Endothelial cell of umbilical vein (primary cell): ENCODE results near the gene NT5C3A. TPM values are rescaled to one million over a fixed set of nuclear protein-coding genes. Genes with fewer than 3 reads are reported as not detected.

Experiments
- BruUV-seq: library from RNA; stranded (reverse); fragments of 400-500 nt; replicated peaks from 2 replicates; lab custom pipeline; 2021; lab: Mats Ljungman, UMichigan
- CTCF ChIA-PET: fragments of 300-600, 350-600 bp; sonication (Branson Sonifier 250); formaldehyde crosslinking; loops from one replicate; lab custom pipeline; 2021; ENCODE audit warnings: antibody characterized with exemption, inconsistent platforms; lab: Charles Lee
- POLR2A ChIA-PET: fragments of 300-600, 350-600 bp; sonication (Branson Sonifier 250); formaldehyde crosslinking; loops from one replicate; lab custom pipeline; 2021; ENCODE audit warnings: antibody characterized with exemption, inconsistent platforms; lab: Charles Lee
- DNase-seq: peaks from one replicate; pipeline ENCODE4 v3.0.0-alpha.2; 2011; ENCODE audit warnings: low read depth, low spot score
- FAIRE-seq: peaks from 2 replicates; lab custom pipeline; 2011; peaks lifted over from hg19 to GRCh38; lab: Jason Lieb, UNC
- H2AFZ ChIP-seq: 2 replicates; pipeline ENCODE4 v1.6.0; 2012; ENCODE audit warnings: low read depth, low read length, control low read depth, inconsistent platforms
- H3K27ac ChIP-seq: 2 replicates; pipeline ENCODE4 v1.5.1; 2011; ENCODE audit warnings: low read depth, mild to moderate bottlenecking, control low read depth, low read length, moderate library complexity; ENCODE audit not compliant: insufficient read depth
- H3K27me3 ChIP-seq, 2 experiments: 2 replicates each; pipeline versions ENCODE4 v1.6.0 to v1.6.1; 2011; ENCODE audit warnings: low read length in 2 of 2, mixed read lengths in 1 of 2; ENCODE audit not compliant: control insufficient read depth in 2 of 2, insufficient read depth in 2 of 2
- H3K36me3 ChIP-seq, 2 experiments: 2 replicates in 1 of 2; 3 replicates in 1 of 2; pipeline ENCODE4 v1.5.1; 2011; ENCODE audit warnings: low read length in 2 of 2, mild to moderate bottlenecking in 1 of 2, moderate library complexity in 1 of 2; ENCODE audit not compliant: control insufficient read depth in 2 of 2, insufficient read depth in 2 of 2; ENCODE audit errors: extremely low read depth in 1 of 2
- H3K4me1 ChIP-seq: 3 replicates; pipeline ENCODE4 v1.5.1; 2011; ENCODE audit warnings: mild to moderate bottlenecking, low read length; ENCODE audit not compliant: control insufficient read depth, insufficient read depth; ENCODE audit errors: extremely low read depth
- H3K4me2 ChIP-seq: 2 replicates; pipeline ENCODE4 v1.6.1; 2011; ENCODE audit warnings: low read length, control low read depth, mixed read lengths; ENCODE audit not compliant: insufficient read depth
- H3K4me3 ChIP-seq, 3 experiments: fragments of 200-600 bp in 1 of 3; sonication (generic), shearing (Covaris generic) in 1 of 3; replicated peaks in 1 of 3; 2 replicates each; pipeline ENCODE4 v1.5.1; 2011 to 2016; ENCODE audit warnings: control low read depth in 3 of 3, low read length in 3 of 3, mild to moderate bottlenecking in 2 of 3, inconsistent platforms in 1 of 3, low read depth in 1 of 3, moderate library complexity in 1 of 3; ENCODE audit not compliant: insufficient read depth in 1 of 3
- H3K79me2 ChIP-seq: 2 replicates; pipeline ENCODE4 v1.6.0; 2012; ENCODE audit warnings: low read length, inconsistent platforms; ENCODE audit not compliant: control insufficient read depth, insufficient read depth
- H3K9ac ChIP-seq: replicated peaks from 2 replicates; pipeline ENCODE3; 2011; ENCODE audit warnings: low read length, control low read depth; ENCODE audit not compliant: insufficient read depth; ENCODE audit errors: extremely low read depth
- H3K9me1 ChIP-seq: replicated peaks from 3 replicates; pipeline ENCODE4 v1.6.0; 2011; ENCODE audit warnings: mild to moderate bottlenecking, low read length; ENCODE audit not compliant: control insufficient read depth, insufficient read depth; ENCODE audit errors: extremely low read depth
- H3K9me3 ChIP-seq: replicated peaks from 2 replicates; pipeline ENCODE4 v1.5.1; 2012; ENCODE audit warnings: low read length, inconsistent platforms; ENCODE audit not compliant: control insufficient read depth, insufficient read depth
- H4K20me1 ChIP-seq: replicated peaks from 2 replicates; pipeline ENCODE3; 2011; ENCODE audit warnings: mild to moderate bottlenecking, low read length; ENCODE audit not compliant: control insufficient read depth, insufficient read depth; ENCODE audit errors: extremely low read depth
- EZH2 ChIP-seq: IDR thresholded peaks from 2 replicates; pipeline ENCODE4 v1.6.1; 2012; ENCODE audit warnings: borderline replicate concordance, low read depth, mild to moderate bottlenecking, moderate library complexity, low read length, inconsistent platforms; ENCODE audit not compliant: severe bottlenecking
- FOS ChIP-seq: IDR thresholded peaks from 2 replicates; pipeline ENCODE4 v1.6.1; 2011; ENCODE audit warnings: mild to moderate bottlenecking, low read length, moderate library complexity, borderline replicate concordance; ENCODE audit not compliant: insufficient read depth
- GATA2 ChIP-seq: IDR thresholded peaks from 2 replicates; pipeline ENCODE4 v1.7.0; 2011; ENCODE audit warnings: low read depth, mild to moderate bottlenecking, moderate library complexity, mixed read lengths, low read length; ENCODE audit not compliant: insufficient read length, insufficient read depth
- MYC ChIP-seq: IDR thresholded peaks from one replicate; pipeline ENCODE4 v1.6.1; 2011; ENCODE audit warnings: mild to moderate bottlenecking, low read depth, low read length
- POLR2A ChIP-seq: IDR thresholded peaks from 2 replicates; pipeline ENCODE4 v1.6.1; 2012; ENCODE audit warnings: low read depth, mild to moderate bottlenecking, control low read depth, low read length
- POLR2AphosphoS5 ChIP-seq: IDR thresholded peaks from 2 replicates; pipeline ENCODE4 v1.6.1; 2012; ENCODE audit warnings: low read depth, mild to moderate bottlenecking, control low read depth, low read length, moderate library complexity; ENCODE audit not compliant: insufficient read depth
- dilution Hi-C: fragments of 300-500 bp; cut with MboI; formaldehyde crosslinking; loops from one replicate; pipeline ENCODE4 v1.15.0; 2019; ENCODE audit warnings: low sequenced_read_pairs; ENCODE audit not compliant: extremely low pct_ligation_motif_present
- intact Hi-C: fragments of 100-400 bp; cut with micrococcal nuclease; formaldehyde crosslinking; loops from one replicate; pipeline ENCODE4 v1.10.0; 2022
- polyA plus RNA-seq, 4 experiments: library from polyadenylated mRNA; depleted of rRNA in 3 of 4; stranded (reverse) in 3 of 4; unstranded in 1 of 4; fragments of >200 nt; gene quantifications; 2 replicates each; pipeline versions ENCODE4 v1.2.1 to v1.2.3, GENCODE V29; 2011 to 2012; ENCODE audit warnings: missing spikeins in 1 of 4
- total RNA-seq: library from RNA; stranded (reverse); gene quantifications from 2 replicates; pipeline ENCODE4 v1.2.3, GENCODE V29; 2021
- TF ChIP-seq, protein P1 (sequence below), 2 donors: IDR thresholded peaks; 1 replicate in 1 of 2; 2 replicates in 1 of 2; pipeline ENCODE4 v1.5.1; 2011; ENCODE audit warnings: low read length in 2 of 2, mild to moderate bottlenecking in 2 of 2, moderate library complexity in 2 of 2, control low read depth in 1 of 2, inconsistent platforms in 1 of 2, low read depth in 1 of 2; ENCODE audit not compliant: insufficient read depth in 1 of 2; ENCODE audit errors: extremely low read depth in 1 of 2

The NT5C3A gene
- total and polyA plus RNA-seq, 2 donors (not counting 3 experiments of a cell fraction or from before 2014, with no cell fraction given): 7.1 to 22.6 TPM

DNA sequence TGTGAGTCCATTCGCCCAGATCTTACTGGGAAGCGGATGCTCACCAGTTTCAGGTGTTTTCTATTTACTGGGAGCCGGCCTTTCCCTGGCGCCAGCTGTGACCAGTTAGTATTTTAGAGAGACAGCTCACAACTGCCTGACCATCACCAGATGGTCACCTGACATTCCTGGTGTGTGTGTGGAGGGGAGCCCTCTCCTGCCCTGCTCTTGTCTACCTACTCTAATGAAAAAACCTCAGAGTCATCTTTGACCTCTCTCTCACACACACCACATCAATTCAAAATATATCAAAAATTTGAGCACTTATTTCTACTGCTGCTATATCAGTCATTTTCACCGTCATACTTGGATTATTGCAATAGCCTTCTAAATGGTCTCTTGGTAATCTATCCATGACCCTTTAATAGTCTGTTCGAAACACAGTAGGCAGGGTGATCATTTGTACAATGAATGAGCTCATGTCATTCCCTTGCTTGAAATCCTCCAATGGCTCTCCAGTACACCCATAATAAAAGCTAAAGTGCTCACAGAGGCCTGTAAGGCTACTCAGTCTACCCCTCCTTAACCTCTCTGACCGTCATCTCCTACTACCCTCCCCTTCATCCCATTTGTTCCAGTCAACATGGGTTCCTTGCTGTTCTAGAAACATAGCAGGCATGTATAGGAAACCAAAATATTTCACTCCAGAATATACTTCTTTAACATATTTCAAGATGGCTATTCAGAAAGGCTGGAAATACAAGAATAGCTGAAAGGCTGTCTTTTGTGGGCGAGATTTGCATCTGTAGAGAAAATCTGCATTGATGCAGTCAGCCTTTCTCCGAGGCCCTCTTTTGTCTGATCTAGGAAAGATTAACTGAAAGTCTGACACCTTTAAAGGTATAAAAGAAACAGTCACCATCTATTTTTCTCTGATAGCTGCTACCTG, 17.5 kb upstream of the NT5C3A start:
- no TSS peak for BruUV-seq
- no peak overlapping the region for H3K27ac ChIP-seq
- no peak overlapping the region for H3K9ac ChIP-seq
- H3K4me1 ChIP-seq: no peaks in the 10 kb centered on the region
- no peaks in the 10 kb centered on the region for H3K36me3 ChIP-seq
- intact Hi-C loops (no loop called here), dilution Hi-C loops (no loop called here)
- H3K79me2 ChIP-seq: no peaks in the 10 kb centered on the region
- H3K9me1 ChIP-seq: no peaks in the 10 kb centered on the region
- no peak overlapping the region for H2AFZ ChIP-seq
- H3K4me3 ChIP-seq: no peak overlapping the region
- TF ChIP-seq POLR2AphosphoS5 (no peak), MYC (no peak), EZH2 (no peak), GATA2 (no peak), POLR2A (no peak), FOS (no peak)
- TF ChIP-seq, protein P1, sequence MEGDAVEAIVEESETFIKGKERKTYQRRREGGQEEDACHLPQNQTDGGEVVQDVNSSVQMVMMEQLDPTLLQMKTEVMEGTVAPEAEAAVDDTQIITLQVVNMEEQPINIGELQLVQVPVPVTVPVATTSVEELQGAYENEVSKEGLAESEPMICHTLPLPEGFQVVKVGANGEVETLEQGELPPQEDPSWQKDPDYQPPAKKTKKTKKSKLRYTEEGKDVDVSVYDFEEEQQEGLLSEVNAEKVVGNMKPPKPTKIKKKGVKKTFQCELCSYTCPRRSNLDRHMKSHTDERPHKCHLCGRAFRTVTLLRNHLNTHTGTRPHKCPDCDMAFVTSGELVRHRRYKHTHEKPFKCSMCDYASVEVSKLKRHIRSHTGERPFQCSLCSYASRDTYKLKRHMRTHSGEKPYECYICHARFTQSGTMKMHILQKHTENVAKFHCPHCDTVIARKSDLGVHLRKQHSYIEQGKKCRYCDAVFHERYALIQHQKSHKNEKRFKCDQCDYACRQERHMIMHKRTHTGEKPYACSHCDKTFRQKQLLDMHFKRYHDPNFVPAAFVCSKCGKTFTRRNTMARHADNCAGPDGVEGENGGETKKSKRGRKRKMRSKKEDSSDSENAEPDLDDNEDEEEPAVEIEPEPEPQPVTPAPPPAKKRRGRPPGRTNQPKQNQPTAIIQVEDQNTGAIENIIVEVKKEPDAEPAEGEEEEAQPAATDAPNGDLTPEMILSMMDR (IDR thresholded peaks at IDR 0.05; ENCODE audit: extremely low read depth in 1 of 2, insufficient read depth in 1 of 2, low read depth in 1 of 2, low read length in 2 of 2): no peak
- ChIA-PET CTCF (interaction anchor here (1.0 to 1.4 kb wide), 2 partner anchors 11 to 28 kb away, joined by 3 to 4 read pairs; no protein-coding TSS in a partner anchor), POLR2A (no interaction called here)
- DNase-seq (no peak), FAIRE-seq (no peak)
- peaks cover 18 to 38% of the 10 kb centered on the region in 2 experiments for H3K27me3 ChIP-seq
- H3K9me3 ChIP-seq: no peaks in the 10 kb centered on the region
- no peaks in the 10 kb centered on the region for H4K20me1 ChIP-seq
- H3K4me2 ChIP-seq: no peak overlapping the region
